Measurements from ENCODE around the gene PLCL1.

DNA sequence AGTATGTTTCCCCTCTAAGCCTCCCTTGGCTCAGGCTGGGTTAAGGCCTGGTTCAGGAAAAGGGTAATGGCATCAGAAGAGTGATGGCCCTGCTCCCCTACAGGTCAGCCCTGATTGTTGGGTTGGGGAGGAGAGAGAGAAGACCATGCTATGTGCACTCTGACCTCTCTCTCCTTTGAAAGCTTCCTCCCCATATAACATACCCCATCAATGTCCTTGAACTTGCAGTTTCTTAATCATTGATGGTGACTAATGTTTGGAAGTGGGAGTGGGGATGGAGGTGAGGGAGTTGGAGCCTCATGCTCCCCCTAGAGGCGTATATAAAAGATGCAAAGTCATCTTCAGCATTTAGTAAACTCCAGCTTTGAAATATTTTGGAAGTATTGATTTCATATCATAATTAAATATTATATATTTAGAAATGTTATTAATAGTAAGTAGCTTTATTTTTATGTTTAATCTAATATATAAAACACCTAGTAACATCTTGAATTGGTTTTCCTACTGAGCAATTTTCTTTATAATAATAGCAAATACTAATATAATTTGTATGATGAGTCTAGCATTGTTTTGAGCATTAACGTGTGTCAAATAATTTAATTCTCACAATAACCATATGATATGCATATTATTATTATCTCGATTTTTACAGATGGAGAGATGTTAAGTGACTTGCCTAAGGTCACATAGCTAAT lies 8.8 kb downstream of the PLCL1 start:
- TF ChIP-seq, protein P1, sequence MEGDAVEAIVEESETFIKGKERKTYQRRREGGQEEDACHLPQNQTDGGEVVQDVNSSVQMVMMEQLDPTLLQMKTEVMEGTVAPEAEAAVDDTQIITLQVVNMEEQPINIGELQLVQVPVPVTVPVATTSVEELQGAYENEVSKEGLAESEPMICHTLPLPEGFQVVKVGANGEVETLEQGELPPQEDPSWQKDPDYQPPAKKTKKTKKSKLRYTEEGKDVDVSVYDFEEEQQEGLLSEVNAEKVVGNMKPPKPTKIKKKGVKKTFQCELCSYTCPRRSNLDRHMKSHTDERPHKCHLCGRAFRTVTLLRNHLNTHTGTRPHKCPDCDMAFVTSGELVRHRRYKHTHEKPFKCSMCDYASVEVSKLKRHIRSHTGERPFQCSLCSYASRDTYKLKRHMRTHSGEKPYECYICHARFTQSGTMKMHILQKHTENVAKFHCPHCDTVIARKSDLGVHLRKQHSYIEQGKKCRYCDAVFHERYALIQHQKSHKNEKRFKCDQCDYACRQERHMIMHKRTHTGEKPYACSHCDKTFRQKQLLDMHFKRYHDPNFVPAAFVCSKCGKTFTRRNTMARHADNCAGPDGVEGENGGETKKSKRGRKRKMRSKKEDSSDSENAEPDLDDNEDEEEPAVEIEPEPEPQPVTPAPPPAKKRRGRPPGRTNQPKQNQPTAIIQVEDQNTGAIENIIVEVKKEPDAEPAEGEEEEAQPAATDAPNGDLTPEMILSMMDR (IDR thresholded peaks at IDR 0.05; ENCODE audit: low read length) = peak; percentile 55
- TF ChIP-seq EZH2 (optimal IDR thresholded peaks at IDR 0.05; ENCODE audit: low read depth, low read length) (no peak), EZH2phosphoT487 (IDR thresholded peaks at IDR 0.05; ENCODE audit: low read length) (no peak)
